ENCODE results near the gene FCHSD2.

DNA sequence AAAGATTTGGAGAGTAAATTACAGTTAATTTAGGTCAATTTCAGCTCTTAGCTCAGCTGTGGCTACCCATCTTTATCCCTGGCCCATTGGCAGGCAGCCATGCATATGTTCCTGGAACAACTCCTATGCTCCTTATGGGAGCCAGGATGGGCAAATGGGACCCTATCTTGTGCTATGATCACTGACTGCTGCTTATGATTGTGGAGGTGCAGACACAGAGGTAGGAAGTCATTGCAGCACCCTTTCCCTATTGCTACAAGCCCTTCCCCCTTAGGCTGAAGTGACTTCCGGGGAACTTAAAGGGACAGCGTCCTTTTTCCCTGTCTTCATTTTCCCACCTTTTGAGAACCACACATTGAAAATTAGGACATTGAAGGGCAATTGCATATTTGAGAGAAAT is 112.7 kb downstream of the FCHSD2 start:
- TF ChIP-seq, protein P1, sequence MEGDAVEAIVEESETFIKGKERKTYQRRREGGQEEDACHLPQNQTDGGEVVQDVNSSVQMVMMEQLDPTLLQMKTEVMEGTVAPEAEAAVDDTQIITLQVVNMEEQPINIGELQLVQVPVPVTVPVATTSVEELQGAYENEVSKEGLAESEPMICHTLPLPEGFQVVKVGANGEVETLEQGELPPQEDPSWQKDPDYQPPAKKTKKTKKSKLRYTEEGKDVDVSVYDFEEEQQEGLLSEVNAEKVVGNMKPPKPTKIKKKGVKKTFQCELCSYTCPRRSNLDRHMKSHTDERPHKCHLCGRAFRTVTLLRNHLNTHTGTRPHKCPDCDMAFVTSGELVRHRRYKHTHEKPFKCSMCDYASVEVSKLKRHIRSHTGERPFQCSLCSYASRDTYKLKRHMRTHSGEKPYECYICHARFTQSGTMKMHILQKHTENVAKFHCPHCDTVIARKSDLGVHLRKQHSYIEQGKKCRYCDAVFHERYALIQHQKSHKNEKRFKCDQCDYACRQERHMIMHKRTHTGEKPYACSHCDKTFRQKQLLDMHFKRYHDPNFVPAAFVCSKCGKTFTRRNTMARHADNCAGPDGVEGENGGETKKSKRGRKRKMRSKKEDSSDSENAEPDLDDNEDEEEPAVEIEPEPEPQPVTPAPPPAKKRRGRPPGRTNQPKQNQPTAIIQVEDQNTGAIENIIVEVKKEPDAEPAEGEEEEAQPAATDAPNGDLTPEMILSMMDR (IDR thresholded peaks at IDR 0.05): no peak
- no peak for TF ChIP-seq POLR2A (IDR thresholded peaks at IDR 0.05)
